ENCODE data around the gene LPIN1.
"Not testable (repeated sequence)": the region's sequence is repeated elsewhere in the genome, so short reads cannot be mapped to it uniquely, and the experiment has no call there.

LPIN1 gene

DNA sequence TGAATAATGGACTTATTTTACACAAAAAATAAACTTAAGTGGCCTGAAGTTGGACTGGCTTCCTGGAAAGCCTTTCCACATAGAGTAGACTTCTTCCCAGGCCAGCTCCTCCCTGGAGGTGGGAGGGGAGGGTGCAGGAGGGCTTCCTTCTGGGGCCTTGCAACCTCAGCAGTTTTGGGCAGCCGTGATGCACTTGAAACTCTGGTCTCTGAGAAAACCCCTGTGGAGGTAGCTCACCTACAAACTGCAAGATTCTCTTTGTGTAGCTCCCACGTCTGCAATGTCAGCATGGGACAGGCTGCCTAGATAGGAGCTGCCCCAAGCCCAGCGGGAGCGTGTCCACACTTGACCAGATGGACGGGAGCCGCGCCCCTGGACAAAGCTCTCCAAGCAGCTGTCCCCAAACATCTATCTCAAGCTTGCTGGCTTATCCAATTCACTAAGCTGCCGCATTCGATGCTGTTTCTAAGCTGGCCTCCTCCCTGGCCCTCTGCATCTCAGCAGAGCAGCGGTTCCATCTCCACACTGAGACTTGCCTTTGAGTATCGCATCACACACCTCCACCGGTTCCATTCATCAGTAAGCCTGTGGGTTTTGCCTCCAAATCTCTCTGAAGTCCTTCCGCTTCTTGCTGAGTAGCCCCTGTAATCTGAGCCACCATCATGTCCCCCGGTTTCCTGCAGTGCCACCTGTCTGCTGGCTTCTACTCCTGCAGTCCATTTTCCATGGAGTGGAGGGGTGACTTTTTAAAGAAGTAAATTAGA, 1.6 kb upstream of the LPIN1 start:
- no peak for DNase-seq

- no peak for DNase-seq
Observed at GRCh38 chr2:11745613-11746375, 638 bp upstream of the LPIN1 start.

- DNase-seq: no peak
Observed at GRCh38 chr2:11746807-11747459, 501 bp downstream of the LPIN1 start.

- DNase-seq: no peak
Observed at GRCh38 chr2:11748018-11748860, 1.8 kb downstream of the LPIN1 start.

- DNase-seq: no peak
Observed at GRCh38 chr2:11748861-11749645, 2.6 kb downstream of the LPIN1 start.

- DNase-seq: peak; percentile 68
Observed at GRCh38 chr2:11749646-11750349, 3.4 kb downstream of the LPIN1 start.

GRCh38 chr2:11750422-11750821, 4.0 kb downstream of the LPIN1 start:
- DNase-seq: peak; percentile 80

DNA sequence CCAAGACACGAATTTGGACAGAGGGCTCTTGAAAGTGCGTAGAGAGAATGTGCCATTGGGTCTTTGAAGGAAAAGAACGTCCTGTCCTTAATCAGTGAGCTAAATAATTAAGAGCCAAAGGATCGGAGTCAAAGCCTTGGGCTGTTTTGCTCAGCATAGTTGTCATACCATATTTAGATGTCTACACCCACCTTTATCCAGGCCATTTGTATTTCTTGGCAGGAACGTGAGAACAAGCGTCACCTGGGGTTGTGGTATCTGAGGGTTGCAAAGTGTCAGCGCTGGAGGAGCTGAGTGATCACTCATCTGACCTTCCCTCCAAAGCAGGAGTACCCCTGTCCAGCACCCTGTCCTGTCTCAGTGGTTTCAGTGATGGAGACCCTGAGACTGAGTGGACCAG, 4.5 kb downstream of the LPIN1 start:
- peak; percentile 14 for DNase-seq

DNA sequence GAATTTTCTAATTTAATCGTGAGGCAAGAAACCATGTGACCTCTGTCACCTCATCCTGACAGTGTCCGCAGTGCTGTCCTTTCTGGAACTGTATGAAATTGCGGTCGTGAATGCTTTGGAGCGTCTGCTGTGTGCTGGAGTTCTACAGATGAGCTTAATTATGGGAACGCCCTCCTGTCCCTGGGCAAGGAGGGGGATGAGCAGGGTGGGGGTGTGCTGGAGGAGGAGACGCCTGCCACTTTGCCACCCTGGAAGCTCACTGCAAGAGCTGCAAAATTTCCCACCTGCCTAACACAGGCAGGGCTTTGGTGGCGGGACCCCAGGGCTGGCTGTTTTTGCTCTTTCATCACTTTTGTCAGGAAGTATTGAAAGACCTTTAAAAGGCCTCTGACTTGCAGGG, 6.5 kb downstream of the LPIN1 start:
- DNase-seq: no peak

DNA sequence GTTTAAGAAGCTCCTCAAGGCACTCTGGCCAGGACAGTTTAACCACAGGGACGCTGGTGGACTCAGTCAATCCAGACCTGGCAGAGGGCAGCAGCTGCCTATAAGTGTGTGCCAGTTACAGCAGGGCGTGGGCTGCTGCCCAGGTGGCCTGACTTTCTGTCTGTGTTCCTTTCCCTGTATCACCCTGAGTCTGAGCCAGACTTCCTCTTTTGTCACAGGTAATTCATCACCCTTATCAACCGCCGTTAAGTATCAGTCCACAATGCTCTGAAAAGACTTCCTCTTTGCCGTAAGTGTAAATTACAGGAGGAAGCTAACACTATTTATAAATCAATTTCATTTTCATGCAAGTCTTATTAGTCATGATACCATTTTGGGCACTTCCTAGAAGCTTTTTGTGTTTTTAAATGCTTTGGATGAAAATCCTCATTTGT, 7.0 kb downstream of the LPIN1 start:
- no peak for DNase-seq

- DNase-seq: no peak
Observed at GRCh38 chr2:11753886-11754699, 7.7 kb downstream of the LPIN1 start.

- no peak for DNase-seq
Observed at GRCh38 chr2:11754700-11755015, 8.2 kb downstream of the LPIN1 start.

DNA sequence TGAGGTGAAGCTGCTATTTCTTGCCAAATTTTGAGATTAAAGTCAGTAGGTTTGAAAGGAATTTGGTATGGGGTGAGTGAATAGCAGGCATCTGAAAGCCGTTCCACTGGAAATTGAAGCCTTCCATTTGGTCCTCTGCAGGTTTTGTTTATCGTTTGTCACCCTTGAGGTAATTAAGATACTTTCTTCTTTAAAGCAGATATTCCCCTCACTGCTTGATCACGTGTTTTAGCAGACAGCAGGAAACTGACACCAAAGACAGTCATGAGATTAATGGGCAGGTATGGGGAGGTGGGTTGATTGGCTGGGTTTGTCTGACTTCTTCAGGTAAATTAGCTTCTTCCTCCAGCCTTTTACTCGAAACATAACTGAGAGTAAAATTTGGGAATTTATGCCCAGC, 10.7 kb downstream of the LPIN1 start:
- no peak for DNase-seq

- no peak for DNase-seq
Observed at GRCh38 chr2:11758187-11758586, 11.8 kb downstream of the LPIN1 start.

- no peak for DNase-seq
Observed at GRCh38 chr2:11758647-11759046, 12.2 kb downstream of the LPIN1 start.

GRCh38 chr2:11759182-11759975, 12.9 kb downstream of the LPIN1 start:
- not testable (repeated sequence) for DNase-seq

DNA sequence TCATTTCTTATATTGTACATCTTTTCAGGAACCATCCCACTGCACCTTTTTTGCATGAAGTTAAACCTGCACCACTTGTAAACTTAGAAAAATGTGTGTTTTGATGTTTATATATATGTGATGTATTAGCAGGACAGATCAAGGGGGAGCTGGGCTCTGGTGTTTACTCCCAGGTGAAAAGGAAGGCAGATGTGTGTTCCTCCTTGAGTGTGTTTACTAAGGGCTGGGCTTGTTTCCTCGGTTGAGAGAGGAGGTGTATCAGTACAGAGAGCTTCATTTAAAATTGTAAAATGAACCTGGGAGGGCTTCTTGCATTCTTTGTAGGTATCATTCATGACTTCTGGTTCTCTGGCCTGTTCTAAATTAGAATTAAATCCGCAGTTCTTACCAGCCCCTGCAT, 14.8 kb downstream of the LPIN1 start:
- no peak for DNase-seq

- no peak for DNase-seq
Observed at GRCh38 chr2:11762031-11762430, 15.6 kb downstream of the LPIN1 start.

- DNase-seq: no peak
Observed at GRCh38 chr2:11762799-11763461, 16.5 kb downstream of the LPIN1 start.
